BLaER1 treated with 17β-estradiol and CSF1 and Interleukin-3, amounts not matched to agents 10 nM and 100 nM (cell line): ENCODE results near the gene CRIM1.

ENCODE experiments used
- H3K27ac ChIP-seq, 11 experiments: shearing (Covaris generic); formaldehyde crosslinking; 2 replicates each; pipeline ENCODE4 v1.8.1; 2022
- H3K27me3 ChIP-seq, 11 experiments: shearing (Covaris generic); formaldehyde crosslinking; 2 replicates each; pipeline ENCODE4 v1.8.1; 2022
- H3K36me3 ChIP-seq, 11 experiments: shearing (Covaris generic); formaldehyde crosslinking; 2 replicates each; pipeline ENCODE4 v1.8.1; 2022
- H3K4me1 ChIP-seq, 10 experiments: shearing (Covaris generic); formaldehyde crosslinking; 2 replicates each; pipeline ENCODE4 v1.8.1; 2022
- H3K4me2 ChIP-seq, 11 experiments: shearing (Covaris generic); formaldehyde crosslinking; 2 replicates each; pipeline ENCODE4 v1.8.1; 2022
- H3K4me3 ChIP-seq, 10 experiments: shearing (Covaris generic); formaldehyde crosslinking; 2 replicates each; pipeline ENCODE4 v1.8.1; 2022
- H3K9ac ChIP-seq, 11 experiments: shearing (Covaris generic); formaldehyde crosslinking; 2 replicates each; pipeline ENCODE4 v1.8.1; 2022
- H3K9me3 ChIP-seq, 11 experiments: shearing (Covaris generic); formaldehyde crosslinking; replicated peaks in 1 of 11; 2 replicates each; pipeline ENCODE4 v1.8.1; 2022
- H4K20me1 ChIP-seq, 11 experiments: shearing (Covaris generic); formaldehyde crosslinking; 2 replicates each; pipeline ENCODE4 v1.8.1; 2022
- Cebpa-rat ChIP-seq, 11 experiments: shearing (Covaris generic); IDR thresholded peaks; 2 replicates each; pipeline ENCODE4 v1.8.1; 2022

The CRIM1 gene

DNA sequence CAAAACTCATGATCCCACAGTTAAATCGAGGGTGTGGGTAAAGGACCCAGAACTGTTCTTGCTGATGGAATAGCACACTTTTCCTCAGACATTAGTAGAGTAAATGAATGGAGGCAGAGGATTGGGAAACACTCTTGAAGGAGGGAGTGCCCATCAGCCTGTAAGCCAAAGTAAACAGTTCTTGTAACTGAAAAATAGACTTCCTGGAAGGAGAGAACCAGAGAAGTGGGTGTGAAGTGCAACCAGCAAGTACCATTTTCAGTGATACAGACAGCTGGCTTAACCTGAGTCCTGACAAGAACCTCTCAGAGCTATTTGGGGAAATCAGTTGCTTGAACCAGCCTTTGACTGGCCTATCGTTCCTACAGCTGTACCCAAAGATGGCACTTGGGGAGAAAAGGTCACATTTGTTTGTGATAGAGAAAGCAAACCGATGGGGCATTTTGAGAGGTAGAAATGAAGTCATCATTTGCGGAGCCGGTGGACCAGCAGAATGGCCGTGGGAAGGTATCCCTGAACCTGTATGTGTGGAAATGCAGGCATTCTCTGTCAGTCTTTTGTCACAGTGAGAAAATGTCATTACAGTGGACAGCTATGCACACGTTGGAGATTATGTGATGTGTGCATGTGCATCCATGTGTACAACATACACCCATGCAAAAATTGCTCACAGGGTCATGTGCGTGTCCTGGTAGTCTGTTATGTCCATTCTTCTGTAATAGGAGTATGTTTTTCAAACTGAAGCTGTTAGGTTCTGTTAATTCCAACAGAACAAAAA lies 17.8 kb downstream of the CRIM1 start:
- no peaks in the 10 kb centered on the region for H3K9me3 ChIP-seq
- H3K36me3 ChIP-seq, result peaks cover 0 to 18% (median 0%) of the 10 kb centered on the region in 11 experiments; a peak in 5 of 22 replicates
- peaks cover 0 to 99% (median 35%) of the 10 kb centered on the region in 11 experiments; a peak in 14 of 22 replicates for H4K20me1 ChIP-seq
- no peak for TF ChIP-seq Cebpa-rat (IDR thresholded peaks at IDR 0.05)
- H3K27ac ChIP-seq, result no peak overlapping the region
- H3K27me3 ChIP-seq, result no peaks in the 10 kb centered on the region
- peaks cover 0 to 5% (median 0%) of the 10 kb centered on the region in 10 experiments; a peak in 3 of 20 replicates for H3K4me1 ChIP-seq
- no peak overlapping the region for H3K9ac ChIP-seq
- H3K4me2 ChIP-seq, result no peak overlapping the region
- no peak overlapping the region for H3K4me3 ChIP-seq

DNA sequence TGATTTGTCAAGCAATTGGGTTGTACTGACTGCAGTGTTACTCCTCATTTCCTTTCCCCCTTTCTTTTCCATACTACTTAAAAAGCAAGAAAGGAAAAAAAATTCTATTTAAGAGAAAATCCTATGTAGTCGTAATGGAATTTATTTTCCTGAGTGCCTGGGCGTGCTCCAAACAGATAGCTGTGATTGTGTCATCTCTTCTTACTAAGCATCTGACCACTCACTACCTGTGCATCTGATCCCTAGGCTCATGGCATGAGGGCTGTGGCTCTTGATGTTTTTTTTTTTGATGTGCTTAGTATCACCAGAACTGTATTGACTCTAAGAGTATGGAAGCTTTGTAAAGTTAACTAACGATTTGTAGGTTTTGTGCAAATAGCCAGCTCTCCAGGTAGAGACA lies 19.0 kb downstream of the CRIM1 start:
- Histone ChIP-seq H4K20me1 (peaks cover 0 to 99% (median 32%) of the 10 kb centered on the region in 11 experiments; a peak in 11 of 22 replicates), H3K27ac (no peak overlapping the region), H3K4me3 (no peak overlapping the region), H3K36me3 (peaks cover 0 to 13% (median 0%) of the 10 kb centered on the region in 11 experiments; a peak in 3 of 22 replicates), H3K4me2 (no peak overlapping the region), H3K9ac (no peak overlapping the region), H3K4me1 (peaks cover 0 to 5% (median 0%) of the 10 kb centered on the region in 10 experiments; a peak in 3 of 20 replicates), H3K27me3 (no peaks in the 10 kb centered on the region), H3K9me3 (no peaks in the 10 kb centered on the region)
- TF ChIP-seq Cebpa-rat (IDR thresholded peaks at IDR 0.05), result no peak

DNA sequence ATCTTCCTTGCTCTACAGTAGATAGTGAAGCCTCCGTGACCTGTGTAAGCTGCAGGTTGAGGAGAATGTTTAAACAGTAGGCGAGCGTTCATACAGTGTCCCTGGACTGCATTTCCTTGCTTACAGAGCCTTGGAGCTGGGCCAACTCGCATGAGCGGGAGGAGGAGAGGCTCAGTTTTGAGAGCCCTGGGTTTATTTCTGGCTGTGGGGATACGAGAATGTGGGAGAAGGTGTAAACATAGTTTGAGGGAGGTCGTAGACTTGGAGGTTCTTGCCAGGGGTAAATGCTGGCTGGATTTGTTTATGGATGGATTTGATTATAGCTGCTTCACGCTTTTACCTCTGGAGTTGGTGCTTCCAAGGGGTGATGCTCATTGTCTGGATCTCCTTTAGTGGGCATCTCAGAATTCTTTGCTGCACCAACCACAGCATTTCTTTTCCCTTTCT lies 20.8 kb downstream of the CRIM1 start:
- TF ChIP-seq Cebpa-rat (IDR thresholded peaks at IDR 0.05), result no peak
- no peak overlapping the region for H3K4me2 ChIP-seq
- H3K4me3 ChIP-seq, result no peak overlapping the region
- H3K4me1 ChIP-seq, result peaks cover 0 to 17% (median 9%) of the 10 kb centered on the region in 10 experiments; a peak in 10 of 20 replicates
- peaks cover 0 to 13% (median 0%) of the 10 kb centered on the region in 11 experiments; a peak in 3 of 22 replicates for H3K36me3 ChIP-seq
- H3K27me3 ChIP-seq, result no peaks in the 10 kb centered on the region
- no peak overlapping the region for H3K9ac ChIP-seq
- peaks cover 0 to 94% (median 27%) of the 10 kb centered on the region in 11 experiments; a peak in 12 of 22 replicates for H4K20me1 ChIP-seq
- no peak overlapping the region for H3K27ac ChIP-seq
- H3K9me3 ChIP-seq, result no peaks in the 10 kb centered on the region

DNA sequence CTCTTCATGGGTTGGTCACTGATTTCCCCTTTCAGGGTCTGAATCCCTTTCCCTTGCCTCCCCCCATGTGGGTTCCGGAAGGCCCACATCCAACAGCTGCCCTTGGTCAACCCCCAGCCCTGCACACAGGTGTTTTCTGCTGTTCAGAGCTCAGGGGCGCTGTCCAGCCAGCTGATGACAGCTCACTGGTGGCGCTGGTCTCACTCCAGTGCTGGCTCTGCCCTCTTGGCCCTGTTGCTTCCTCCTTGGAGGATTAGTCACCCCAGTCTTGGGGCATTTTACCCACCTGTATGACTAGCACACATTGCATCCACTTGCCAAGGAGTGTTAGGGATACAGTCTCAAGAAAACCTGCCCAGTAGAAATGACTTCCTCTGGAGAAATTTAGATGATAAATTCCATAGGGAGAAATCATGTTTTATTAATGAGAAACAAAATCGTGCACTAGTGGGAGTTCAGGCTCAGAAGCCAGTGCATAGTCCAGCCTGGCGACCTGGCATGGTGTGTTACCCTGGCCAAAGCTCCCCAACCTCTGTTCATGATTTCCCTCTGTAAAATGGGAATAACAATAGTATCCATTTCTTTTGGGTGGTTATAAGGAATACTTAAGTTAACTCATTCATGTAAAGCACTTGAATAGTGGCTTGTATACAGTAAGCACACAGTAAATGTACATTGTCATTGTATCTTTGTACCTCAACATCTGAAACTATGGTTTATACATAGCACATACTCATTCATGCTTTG lies 21.6 kb downstream of the CRIM1 start:
- Histone ChIP-seq H3K9ac (no peak overlapping the region), H3K4me3 (no peak overlapping the region), H3K36me3 (peaks cover 0 to 20% (median 0%) of the 10 kb centered on the region in 11 experiments; a peak in 3 of 22 replicates), H3K27ac (no peak overlapping the region), H3K4me2 (no peak overlapping the region), H3K27me3 (no peaks in the 10 kb centered on the region), H3K9me3 (no peaks in the 10 kb centered on the region), H4K20me1 (peaks cover 0 to 94% (median 27%) of the 10 kb centered on the region in 11 experiments; a peak in 12 of 22 replicates), H3K4me1 (peaks cover 0 to 19% (median 10%) of the 10 kb centered on the region in 10 experiments; a peak in 10 of 20 replicates)
- no peak for TF ChIP-seq Cebpa-rat (IDR thresholded peaks at IDR 0.05)

DNA sequence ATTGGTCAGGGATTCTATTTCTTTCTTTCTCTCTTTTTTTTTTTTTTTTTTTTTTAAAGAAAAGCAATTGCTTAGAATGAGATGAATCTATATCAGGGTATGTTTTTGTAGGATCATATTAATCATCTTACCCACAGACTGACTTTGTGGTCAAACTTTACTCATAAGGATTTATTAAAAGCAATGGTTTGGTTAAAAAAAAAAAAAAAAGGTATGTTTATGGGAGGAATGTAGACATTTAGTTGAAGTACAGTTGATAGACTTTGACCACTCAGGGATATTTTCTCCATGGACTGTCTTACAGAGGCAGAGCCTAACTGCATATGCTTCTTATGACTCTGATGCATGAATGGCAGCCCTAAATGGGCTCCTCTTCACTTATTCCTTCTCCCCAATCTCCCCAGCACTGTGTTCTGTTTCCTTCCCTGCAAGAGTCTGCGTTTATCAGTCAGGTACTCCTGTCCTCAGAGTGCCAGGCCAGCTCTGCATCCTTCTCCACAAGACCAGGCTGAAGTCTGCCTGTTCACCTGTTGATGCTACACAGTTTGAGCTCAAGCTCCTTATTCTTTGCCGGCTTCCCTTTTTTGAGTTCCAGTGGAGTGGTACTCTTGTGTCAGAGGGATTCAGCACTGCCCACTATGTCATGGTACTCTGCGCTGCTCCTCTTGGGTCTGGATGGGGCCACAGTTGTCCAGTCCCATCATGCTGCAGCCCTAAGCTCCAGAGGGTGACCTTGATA lies 24.3 kb downstream of the CRIM1 start:
- no peak for TF ChIP-seq Cebpa-rat (IDR thresholded peaks at IDR 0.05)
- Histone ChIP-seq H3K4me1 (peaks cover 0 to 19% (median 10%) of the 10 kb centered on the region in 10 experiments; a peak in 10 of 20 replicates), H3K9ac (no peak overlapping the region), H3K36me3 (peaks cover 0 to 28% (median 0%) of the 10 kb centered on the region in 11 experiments; a peak in 3 of 22 replicates), H3K9me3 (no peaks in the 10 kb centered on the region), H3K4me3 (no peak overlapping the region), H3K27me3 (no peaks in the 10 kb centered on the region), H3K27ac (0 out of 22 replicates have a peak overlapping the region, but pooled peaks of 1 of the 11 experiments have one; percentile 59), H4K20me1 (peaks cover 0 to 82% (median 24%) of the 10 kb centered on the region in 11 experiments; a peak in 12 of 22 replicates), H3K4me2 (peak overlapping the region in 3 of 11 experiments; percentile 27 to 40 (median 39); a peak in 3 of 22 replicates)

DNA sequence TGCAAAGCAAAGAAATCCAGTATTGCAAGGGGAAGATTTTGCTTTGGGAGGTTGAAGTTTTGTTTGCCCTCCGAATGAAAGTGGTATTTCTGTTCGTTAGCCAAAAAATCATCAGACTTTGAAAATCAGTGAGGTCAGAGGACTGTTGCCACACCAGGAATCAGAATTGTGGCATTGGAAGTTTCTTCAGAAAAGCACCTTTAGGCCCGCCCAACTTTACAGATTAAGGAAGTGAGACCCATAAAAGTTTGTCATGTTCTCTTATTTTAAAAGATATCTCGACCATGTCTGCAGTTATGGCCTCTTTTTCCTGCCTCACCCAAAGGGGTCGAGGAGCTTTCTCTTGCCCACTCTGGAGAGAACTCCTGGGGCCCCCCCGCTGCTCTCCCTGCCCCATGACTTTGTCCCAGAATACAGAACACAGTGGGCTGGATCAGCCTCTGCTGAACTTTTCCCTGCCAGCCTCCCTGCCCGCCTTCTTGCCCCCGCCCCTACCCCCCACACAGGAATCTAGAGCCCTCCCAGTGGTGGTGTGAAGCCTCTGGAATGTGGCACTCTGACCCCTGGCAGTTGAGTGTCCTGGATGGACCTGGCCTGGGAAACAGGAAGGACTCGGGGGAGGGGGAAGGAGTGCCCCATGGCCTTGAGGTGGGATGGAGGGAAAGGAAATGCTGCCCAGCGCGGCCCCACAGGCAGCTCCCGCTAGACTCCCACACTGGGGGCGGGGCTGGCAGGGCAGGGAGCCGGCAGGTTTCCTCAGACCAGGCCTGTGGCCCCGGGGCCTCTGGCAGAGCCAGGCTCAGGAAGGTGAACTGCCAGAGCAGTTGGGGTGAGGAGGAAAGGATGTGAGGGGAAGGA lies 25.3 kb downstream of the CRIM1 start:
- no peak for TF ChIP-seq Cebpa-rat (IDR thresholded peaks at IDR 0.05)
- Histone ChIP-seq H3K4me2 (peak overlapping the region in 5 of 11 experiments; percentile 27 to 44 (median 39); a peak in 8 of 22 replicates), H3K36me3 (peaks cover 0 to 28% (median 0%) of the 10 kb centered on the region in 11 experiments; a peak in 3 of 22 replicates), H3K4me3 (no peak overlapping the region), H4K20me1 (peaks cover 0 to 73% (median 22%) of the 10 kb centered on the region in 11 experiments; a peak in 12 of 22 replicates), H3K27me3 (no peaks in the 10 kb centered on the region), H3K4me1 (peaks cover 0 to 19% (median 10%) of the 10 kb centered on the region in 10 experiments; a peak in 10 of 20 replicates), H3K27ac (peak overlapping the region in 2 of 11 experiments; percentile 51 to 59; a peak in 5 of 22 replicates), H3K9me3 (no peaks in the 10 kb centered on the region), H3K9ac (no peak overlapping the region)

DNA sequence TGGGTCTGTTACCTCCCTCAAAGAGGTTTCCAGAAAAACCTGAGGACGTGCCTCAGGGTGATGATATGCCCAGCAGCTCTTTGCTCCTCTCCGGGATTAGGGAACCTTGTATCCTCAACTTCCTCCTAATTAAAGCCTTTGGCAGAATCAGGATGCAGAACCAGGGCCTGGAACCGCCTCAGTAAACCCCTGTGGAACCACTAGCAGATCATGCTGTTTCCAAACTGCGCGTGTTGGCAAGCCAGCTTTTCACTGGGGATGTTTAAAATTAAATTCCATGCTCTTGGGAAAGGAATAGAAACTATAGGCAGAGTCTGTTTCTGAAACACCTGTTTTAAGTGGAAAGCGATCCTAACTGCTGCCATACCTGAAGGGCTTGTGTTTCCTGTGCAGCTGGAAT lies 26.4 kb downstream of the CRIM1 start:
- H3K9ac ChIP-seq, result no peak overlapping the region
- H3K4me3 ChIP-seq, result no peak overlapping the region
- H3K27ac ChIP-seq, result no peak overlapping the region
- no peak overlapping the region for H3K4me2 ChIP-seq
- no peak for TF ChIP-seq Cebpa-rat (IDR thresholded peaks at IDR 0.05)
- no peaks in the 10 kb centered on the region for H3K9me3 ChIP-seq
- no peaks in the 10 kb centered on the region for H3K27me3 ChIP-seq
- H3K36me3 ChIP-seq, result peaks cover 0 to 28% (median 0%) of the 10 kb centered on the region in 11 experiments; a peak in 3 of 22 replicates
- H3K4me1 ChIP-seq, result peaks cover 4 to 23% (median 14%) of the 10 kb centered on the region in 10 experiments; a peak in 18 of 20 replicates
- peaks cover 0 to 62% (median 12%) of the 10 kb centered on the region in 11 experiments; a peak in 12 of 22 replicates for H4K20me1 ChIP-seq
